ENCODE measurements around the gene TRIM27.
"Not testable (repeated sequence)": the region's sequence is repeated elsewhere in the genome, so short reads cannot be mapped to it uniquely, and the experiment has no call there.

TRIM27 gene, protein sequence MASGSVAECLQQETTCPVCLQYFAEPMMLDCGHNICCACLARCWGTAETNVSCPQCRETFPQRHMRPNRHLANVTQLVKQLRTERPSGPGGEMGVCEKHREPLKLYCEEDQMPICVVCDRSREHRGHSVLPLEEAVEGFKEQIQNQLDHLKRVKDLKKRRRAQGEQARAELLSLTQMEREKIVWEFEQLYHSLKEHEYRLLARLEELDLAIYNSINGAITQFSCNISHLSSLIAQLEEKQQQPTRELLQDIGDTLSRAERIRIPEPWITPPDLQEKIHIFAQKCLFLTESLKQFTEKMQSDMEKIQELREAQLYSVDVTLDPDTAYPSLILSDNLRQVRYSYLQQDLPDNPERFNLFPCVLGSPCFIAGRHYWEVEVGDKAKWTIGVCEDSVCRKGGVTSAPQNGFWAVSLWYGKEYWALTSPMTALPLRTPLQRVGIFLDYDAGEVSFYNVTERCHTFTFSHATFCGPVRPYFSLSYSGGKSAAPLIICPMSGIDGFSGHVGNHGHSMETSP

DNA sequence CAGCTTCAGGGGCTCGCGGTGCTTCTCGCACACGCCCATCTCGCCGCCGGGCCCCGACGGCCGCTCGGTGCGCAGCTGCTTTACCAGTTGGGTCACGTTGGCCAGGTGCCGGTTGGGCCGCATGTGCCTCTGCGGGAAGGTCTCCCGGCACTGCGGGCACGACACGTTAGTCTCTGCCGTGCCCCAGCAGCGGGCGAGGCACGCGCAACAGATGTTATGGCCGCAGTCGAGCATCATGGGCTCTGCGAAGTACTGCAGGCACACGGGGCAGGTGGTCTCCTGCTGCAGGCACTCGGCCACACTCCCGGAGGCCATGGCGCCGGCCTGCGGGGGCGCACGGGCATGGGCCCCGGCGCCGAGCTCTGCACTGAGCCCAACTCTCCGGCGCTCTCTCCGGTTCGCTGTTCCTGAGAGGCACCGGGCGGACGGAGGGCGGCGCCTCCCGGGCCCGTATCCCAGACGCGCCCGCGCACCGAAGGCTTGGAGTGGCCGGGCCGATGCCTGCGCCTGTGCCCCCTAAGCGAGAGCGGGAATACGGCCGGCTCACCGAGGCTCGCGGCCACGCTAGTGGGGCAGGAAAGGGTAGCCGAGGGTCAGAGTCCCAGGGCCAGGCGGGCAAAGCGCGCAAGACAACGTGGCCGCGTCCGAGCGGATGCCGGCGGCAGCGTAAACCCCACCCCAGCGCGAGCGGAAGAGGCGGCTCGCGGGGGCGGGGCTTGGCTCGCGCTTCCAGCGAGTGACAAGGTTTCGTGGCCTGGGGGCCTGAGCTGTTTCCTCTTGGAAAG is at the start of gene TRIM27:
Gene TRIM27, minus strand, starts transcription at position 668 of the 785 bp plus-strand sequence. Its CDS starts 353 bp downstream, at position 315.
- DNase-seq (ENCODE audit: low read depth in 3 of 3, low spot score in 1 of 3), result peak in 2 of 3 donors; percentile 38 to 73

DNA sequence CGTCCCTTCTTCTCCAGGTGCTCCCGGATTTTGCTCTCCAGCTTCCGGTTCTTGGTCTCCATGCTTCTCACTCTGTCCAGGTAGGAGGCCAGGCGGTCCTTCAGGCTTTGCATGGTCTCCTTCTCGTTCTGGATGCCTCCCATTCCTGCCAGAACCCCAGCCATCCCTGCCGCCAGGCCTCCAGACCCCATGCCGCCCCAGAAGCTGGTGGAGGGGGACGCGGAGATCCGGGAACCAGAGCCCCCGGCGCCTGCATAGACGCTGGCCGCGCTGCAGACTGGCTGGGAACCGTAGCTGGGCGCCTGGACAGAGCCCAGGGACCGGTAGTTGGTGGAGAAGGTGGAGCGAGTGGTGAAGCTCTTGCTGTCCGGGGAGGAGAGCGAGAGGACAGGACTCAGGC is 46.3 kb upstream of the TRIM27 start:
- DNase-seq (ENCODE audit: low read depth in 3 of 3, low spot score in 1 of 3), result not testable (repeated sequence)

GRCh38 chr6:28969129-28969528 is 45.3 kb upstream of the TRIM27 start:
- DNase-seq (ENCODE audit: low read depth in 3 of 3, low spot score in 1 of 3), result no peak

DNA sequence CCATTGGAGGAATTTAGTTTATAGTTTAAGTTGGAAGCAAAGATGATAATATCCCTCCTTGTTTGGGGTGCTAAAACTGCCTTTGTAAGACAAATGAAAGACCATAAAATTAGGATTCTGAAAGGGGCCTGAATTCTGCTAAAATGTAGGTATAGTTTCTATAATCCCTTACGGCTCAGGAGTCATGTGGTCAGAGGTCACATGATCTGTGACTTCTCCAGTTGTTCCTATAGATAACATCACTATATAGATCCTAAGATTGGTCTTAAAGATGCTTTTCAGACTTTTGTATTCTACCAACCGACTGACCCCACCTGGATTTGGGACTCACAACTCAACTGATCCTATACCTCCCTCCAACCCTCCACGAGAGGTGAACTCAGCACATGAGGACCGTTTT is 44.7 kb upstream of the TRIM27 start:
- DNase-seq (ENCODE audit: low read depth in 3 of 3, low spot score in 1 of 3), result no peak

DNA sequence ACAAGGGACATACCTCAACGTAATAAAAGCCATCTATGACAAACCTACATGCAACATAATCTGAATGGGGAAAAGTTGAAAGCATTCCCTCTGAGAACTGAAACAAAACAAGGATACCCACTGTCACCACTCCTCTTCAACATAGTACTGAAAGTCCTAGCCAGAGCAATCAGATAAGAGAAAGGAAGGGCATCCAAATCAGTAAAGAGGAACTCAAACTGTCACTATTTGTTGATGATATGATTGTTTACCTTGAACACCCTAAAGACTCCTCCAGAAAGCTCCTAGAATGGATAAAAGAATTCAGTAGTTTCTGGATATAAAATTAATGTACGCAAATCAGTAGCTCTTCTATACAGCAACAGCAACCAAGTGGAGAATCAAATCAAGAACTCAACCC is 41.9 kb upstream of the TRIM27 start:
- no peak for DNase-seq (ENCODE audit: low read depth in 3 of 3, low spot score in 1 of 3)

GRCh38 chr6:28960846-28961500 is 37.2 kb upstream of the TRIM27 start:
- no peak for DNase-seq (ENCODE audit: low read depth in 3 of 3, low spot score in 1 of 3)

GRCh38 chr6:28958561-28959243 is 34.9 kb upstream of the TRIM27 start:
- not testable (repeated sequence) for DNase-seq (ENCODE audit: low read depth in 3 of 3, low spot score in 1 of 3)

- not testable (repeated sequence) for DNase-seq (ENCODE audit: low read depth in 3 of 3, low spot score in 1 of 3)
These were observed 34.1 kb upstream of the TRIM27 start for GRCh38 chr6:28957795-28958314.

GRCh38 chr6:28956331-28956730 is 32.5 kb upstream of the TRIM27 start:
- no peak for DNase-seq (ENCODE audit: low read depth in 3 of 3, low spot score in 1 of 3)

- no peak for DNase-seq (ENCODE audit: low read depth in 3 of 3, low spot score in 1 of 3)
These were observed 29.9 kb upstream of the TRIM27 start for GRCh38 chr6:28953585-28954258.

DNA sequence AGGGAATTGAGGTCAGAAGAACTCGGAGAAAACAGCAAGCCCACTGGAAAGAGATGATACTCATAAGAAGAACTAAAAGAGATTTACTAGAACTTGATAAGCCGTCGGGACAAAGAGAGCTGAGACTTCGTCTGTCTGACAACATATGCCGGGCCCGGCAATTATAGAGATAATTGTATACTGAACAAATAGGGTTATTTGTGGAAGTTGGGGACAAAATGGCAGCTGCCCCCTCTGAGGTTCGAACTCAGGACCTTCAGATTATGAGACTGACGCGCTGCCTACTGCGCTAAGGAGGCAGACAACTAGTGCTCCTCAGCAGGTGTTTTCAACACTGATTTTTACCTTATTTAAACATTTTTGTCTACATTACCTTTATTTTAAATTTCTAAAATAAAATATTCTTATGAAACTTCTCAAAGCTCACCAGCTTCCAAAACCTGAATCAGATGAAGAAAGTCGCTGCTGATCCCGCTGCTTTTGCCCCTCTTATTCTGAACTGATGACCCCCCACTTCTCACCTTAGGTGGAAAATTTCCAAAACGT is 29.3 kb upstream of the TRIM27 start:
- DNase-seq (ENCODE audit: low read depth in 3 of 3, low spot score in 1 of 3), result peak in 2 of 3 donors; percentile 19 to 55

DNA sequence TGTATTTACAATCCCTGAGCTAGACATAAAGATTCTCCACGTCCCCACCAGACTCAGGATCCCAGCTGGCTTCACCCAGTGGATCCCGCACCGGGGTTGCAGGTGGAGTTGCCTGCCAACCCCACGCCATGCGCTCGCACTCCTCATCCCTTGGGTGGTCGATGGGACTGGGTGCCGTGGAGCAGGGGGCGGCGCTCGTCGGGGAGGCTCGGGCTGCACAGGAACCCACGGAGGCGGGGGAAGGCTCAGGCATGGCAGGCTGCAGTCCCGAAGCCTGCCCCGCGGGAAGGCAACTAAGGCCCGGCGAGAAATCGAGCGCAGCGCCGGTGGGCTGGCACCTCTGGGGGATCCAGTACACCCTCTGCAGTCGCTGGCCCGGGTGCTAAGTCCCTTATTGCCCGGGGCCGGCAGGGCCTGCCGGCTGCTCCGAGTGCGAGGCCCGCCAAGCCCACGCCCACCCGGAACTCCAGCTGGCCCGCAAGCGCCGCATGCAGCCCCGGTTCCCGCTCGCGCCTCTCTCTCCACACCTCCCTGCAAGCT is 25.9 kb upstream of the TRIM27 start:
- not testable (repeated sequence) for DNase-seq (ENCODE audit: low read depth in 3 of 3, low spot score in 1 of 3)

GRCh38 chr6:28948782-28949486 is 25.1 kb upstream of the TRIM27 start:
- DNase-seq (ENCODE audit: low read depth in 3 of 3, low spot score in 1 of 3), result no peak

GRCh38 chr6:28947831-28948270 is 24.1 kb upstream of the TRIM27 start:
- no peak for DNase-seq (ENCODE audit: low read depth in 3 of 3, low spot score in 1 of 3)

DNA sequence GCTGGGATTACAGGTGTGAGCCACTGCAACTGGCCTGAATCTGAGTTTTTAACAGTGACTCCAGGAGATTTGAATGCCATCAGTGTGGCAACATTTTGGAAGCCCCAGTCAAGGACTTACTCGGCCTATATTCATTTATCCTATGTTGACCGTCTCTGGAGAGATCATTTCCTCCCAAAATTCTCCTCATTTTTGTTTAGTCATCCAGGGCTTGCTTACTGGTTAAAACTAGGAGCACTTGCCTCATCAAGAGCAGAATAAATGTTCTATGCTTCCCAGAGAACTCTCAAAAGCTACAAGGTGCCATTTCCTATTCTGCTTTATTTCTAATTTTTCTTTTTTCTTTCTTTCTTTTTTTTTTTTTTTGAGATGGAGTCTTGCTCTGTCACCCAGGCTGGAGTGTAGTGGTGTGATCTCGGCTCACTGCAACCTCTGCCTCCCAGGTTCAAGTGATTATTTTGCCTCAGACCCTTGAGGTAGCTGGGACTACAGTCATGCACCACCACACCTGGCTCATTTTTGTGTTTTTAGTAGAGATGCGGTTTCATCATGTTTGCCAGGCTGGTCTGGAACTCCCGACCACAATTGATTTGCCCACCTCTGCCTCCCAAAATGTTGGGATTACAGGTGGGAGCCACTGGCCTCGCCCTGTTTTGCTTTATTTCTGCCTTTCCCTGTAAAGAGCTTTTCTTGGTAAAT is 23.4 kb upstream of the TRIM27 start:
- DNase-seq (ENCODE audit: low read depth in 3 of 3, low spot score in 1 of 3), result no peak

GRCh38 chr6:28945349-28945748 is 21.6 kb upstream of the TRIM27 start:
- DNase-seq (ENCODE audit: low read depth in 3 of 3, low spot score in 1 of 3), result no peak

DNA sequence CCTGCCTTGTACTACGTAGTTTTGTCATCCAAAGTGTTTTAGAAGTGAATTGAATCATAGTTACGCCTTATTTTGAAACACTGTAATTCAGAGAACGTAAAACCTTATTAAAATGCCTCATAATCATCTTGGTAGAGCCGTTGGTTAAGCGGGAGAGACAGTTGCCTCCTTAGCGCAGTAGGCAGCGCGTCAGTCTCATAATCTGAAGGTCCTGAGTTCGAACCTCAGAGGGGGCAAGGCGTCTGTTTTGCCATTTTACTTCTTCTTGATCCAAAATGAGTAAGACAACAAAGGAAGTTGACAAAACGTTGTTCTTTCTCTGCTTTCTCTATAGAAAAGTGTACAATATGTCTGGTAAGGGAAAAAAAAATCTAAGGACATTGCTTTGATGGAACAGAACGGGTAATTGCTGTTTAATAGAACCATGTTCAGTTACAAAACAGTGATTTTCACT is 20.7 kb upstream of the TRIM27 start:
- DNase-seq (ENCODE audit: low read depth in 3 of 3, low spot score in 1 of 3), result peak in 2 of 3 donors; percentile 58 to 61

Measured in stimulated activated CD4-positive, alpha-beta T cell treated with anti-CD3 and anti-CD28 coated beads, TNF-alpha, amount 100 ng/mL, for 1 hour (primary cell).